Measurements from ENCODE around the gene BRD4. TPM values are rescaled to one million over a fixed set of nuclear protein-coding genes. Genes with fewer than 3 reads are reported as not detected.

Gene BRD4
- total RNA-seq, 2 donors from 2014 or later, result 45.6 to 76.0 TPM

- WGBS, result 67% methylated on average over 10 of the region's 10 CpGs
- Histone ChIP-seq H3K27ac (no peak overlapping the region), H3K36me3 (no peaks in the 10 kb centered on the region), H3K27me3 (replicated peaks; ENCODE audit: insufficient read depth) (no peaks in the 10 kb centered on the region), H3K4me3 (no peak overlapping the region), H3K9me3 (no peaks in the 10 kb centered on the region), H3K4me1 (replicated peaks) (peaks cover 29% of the 10 kb centered on the region)
- TF ChIP-seq POLR2AphosphoS5 (IDR thresholded peaks at IDR 0.05), result no peak
- no peak for TF ChIP-seq CTCF (IDR thresholded peaks at IDR 0.05)
- no peak for TF ChIP-seq POLR2A (IDR thresholded peaks at IDR 0.05)
- intact Hi-C loops (cut with DNase I), result no loop called here
- no peak for DNase-seq (ENCODE audit: low spot score)
These were observed 4.0 kb downstream of the BRD4 start for GRCh38 chr19:15328312-15328711.

- no peaks in the 10 kb centered on the region for H3K27me3 ChIP-seq (replicated peaks; ENCODE audit: insufficient read depth)
- H3K4me1 ChIP-seq (replicated peaks), result peaks cover 23% of the 10 kb centered on the region
- no peak for DNase-seq (ENCODE audit: low spot score)
- H3K36me3 ChIP-seq, result no peaks in the 10 kb centered on the region
- intact Hi-C loops (cut with DNase I), result no loop called here
- WGBS, result 44% methylated on average over 6 of the region's 6 CpGs
- H3K27ac ChIP-seq, result peak overlapping the region in 1 of 2 donors; percentile 46
- TF ChIP-seq CTCF (IDR thresholded peaks at IDR 0.05) (no peak), POLR2AphosphoS5 (IDR thresholded peaks at IDR 0.05) (no peak), POLR2A (IDR thresholded peaks at IDR 0.05) (no peak)
- H3K9me3 ChIP-seq, result no peaks in the 10 kb centered on the region
- no peak overlapping the region for H3K4me3 ChIP-seq
These were observed 7.4 kb downstream of the BRD4 start for GRCh38 chr19:15324791-15325519.

GRCh38 chr19:15323496-15324235 is 8.7 kb downstream of the BRD4 start:
- TF ChIP-seq POLR2A (IDR thresholded peaks at IDR 0.05) (no peak), POLR2AphosphoS5 (IDR thresholded peaks at IDR 0.05) (peak; percentile 55)
- DNase-seq (ENCODE audit: low spot score), result peak; percentile 36
- H3K27ac ChIP-seq, result peak overlapping the region; percentile 28 to 46
- no peak overlapping the region for H3K4me3 ChIP-seq
- no peaks in the 10 kb centered on the region for H3K27me3 ChIP-seq (replicated peaks; ENCODE audit: insufficient read depth)
- WGBS, result 13% methylated on average over 5 of the region's 5 CpGs
- intact Hi-C loops (cut with DNase I), result no loop called here
- H3K4me1 ChIP-seq (replicated peaks), result peaks cover 20% of the 10 kb centered on the region
- no peaks in the 10 kb centered on the region for H3K36me3 ChIP-seq
- H3K9me3 ChIP-seq, result no peaks in the 10 kb centered on the region

- Histone ChIP-seq H3K27me3 (replicated peaks; ENCODE audit: insufficient read depth) (no peaks in the 10 kb centered on the region), H3K36me3 (no peaks in the 10 kb centered on the region), H3K27ac (no peak overlapping the region), H3K4me1 (replicated peaks) (peaks cover 24% of the 10 kb centered on the region), H3K4me3 (no peak overlapping the region), H3K9me3 (no peaks in the 10 kb centered on the region)
- DNase-seq (ENCODE audit: low spot score), result no peak
- no peak for TF ChIP-seq CTCF (IDR thresholded peaks at IDR 0.05)
- TF ChIP-seq POLR2A (IDR thresholded peaks at IDR 0.05), result no peak
- TF ChIP-seq POLR2AphosphoS5 (IDR thresholded peaks at IDR 0.05), result no peak
- intact Hi-C loops (cut with DNase I), result no loop called here
- 70% methylated on average over 2 of the region's 2 CpGs for WGBS
These were observed 10.6 kb downstream of the BRD4 start for GRCh38 chr19:15321739-15322138.

GRCh38 chr19:15320116-15320515 is 12.2 kb downstream of the BRD4 start:
- no peak overlapping the region for H3K27ac ChIP-seq
- no peak for DNase-seq (ENCODE audit: low spot score)
- no peak for TF ChIP-seq CTCF (IDR thresholded peaks at IDR 0.05)
- no peak for TF ChIP-seq POLR2A (IDR thresholded peaks at IDR 0.05)
- no peak for TF ChIP-seq POLR2AphosphoS5 (IDR thresholded peaks at IDR 0.05)
- intact Hi-C loops (cut with DNase I), result no loop called here
- no peaks in the 10 kb centered on the region for H3K27me3 ChIP-seq (replicated peaks; ENCODE audit: insufficient read depth)
- 39% methylated on average over 4 of the region's 4 CpGs for WGBS
- no peaks in the 10 kb centered on the region for H3K36me3 ChIP-seq
- H3K4me1 ChIP-seq (replicated peaks), result peaks cover 23% of the 10 kb centered on the region
- H3K9me3 ChIP-seq, result no peaks in the 10 kb centered on the region
- H3K4me3 ChIP-seq, result no peak overlapping the region

Measured in prostate gland (tissue), 2 donors.